Skin epidermis (tissue), 12 donors: Measurements from ENCODE around the gene ARID1B.
"Not testable (repeated sequence)": the region's sequence is repeated elsewhere in the genome, so short reads cannot be mapped to it uniquely, and the experiment has no call there.

Experiments
- H3K27ac ChIP-seq, 21 experiments: fragments of 200-600 bp; sonication (generic) in 11 of 21; one replicate each; pipeline ENCODE4 v1.5.0; 2020; ENCODE audit warnings: mild to moderate bottlenecking in 3 of 21, inconsistent platforms in 2 of 21, moderate library complexity in 2 of 21
- H3K4me3 ChIP-seq, 7 experiments: fragments of 200-600 bp; sonication (generic) in 2 of 7; one replicate each; pipeline ENCODE4 v1.5.0; 2020; ENCODE audit warnings: inconsistent platforms in 2 of 7, mild to moderate bottlenecking in 2 of 7, moderate library complexity in 1 of 7

The ARID1B gene

DNA sequence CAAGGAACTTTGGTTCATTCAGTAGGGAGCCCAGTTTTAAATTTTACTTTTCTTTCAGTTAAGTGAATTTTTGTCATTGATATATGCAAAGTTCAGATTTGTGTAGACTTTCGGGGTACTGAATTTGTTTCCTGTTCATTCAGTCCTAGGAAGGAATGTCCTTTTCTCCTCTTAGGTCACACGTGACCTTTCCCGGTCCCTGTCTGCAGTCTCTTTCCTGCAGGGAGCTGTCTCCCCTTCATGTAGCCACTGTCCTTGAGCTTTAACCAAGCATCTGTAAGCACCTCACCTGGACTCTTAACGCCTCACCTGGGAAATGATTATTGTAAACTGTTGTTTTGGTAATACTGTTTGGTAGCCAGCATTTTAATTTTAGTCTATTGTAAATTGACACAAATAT is 190.7 kb downstream of the ARID1B start:
- H3K27ac ChIP-seq: no peak overlapping the region
- no peak overlapping the region for H3K4me3 ChIP-seq

DNA sequence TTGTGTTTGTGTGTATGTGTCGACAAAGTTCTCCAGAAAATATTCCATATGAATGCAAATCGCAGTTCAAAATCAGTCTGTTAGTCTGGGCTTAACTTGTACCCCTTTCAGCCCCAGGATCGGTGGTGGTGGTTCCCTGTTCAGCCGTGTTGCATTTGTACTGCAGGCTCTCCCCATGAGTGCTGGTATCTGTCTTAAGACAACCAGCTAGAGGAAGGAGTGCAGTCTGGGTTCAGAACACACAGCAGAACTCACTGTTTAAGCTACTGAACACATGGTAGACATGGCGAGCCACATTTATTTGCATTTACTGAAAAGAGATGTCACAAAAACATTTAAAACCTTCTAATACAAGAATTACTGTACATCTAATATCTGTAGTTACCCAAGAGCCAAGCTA is 192.1 kb downstream of the ARID1B start:
- Histone ChIP-seq H3K4me3 (no peak overlapping the region), H3K27ac (no peak overlapping the region)

DNA sequence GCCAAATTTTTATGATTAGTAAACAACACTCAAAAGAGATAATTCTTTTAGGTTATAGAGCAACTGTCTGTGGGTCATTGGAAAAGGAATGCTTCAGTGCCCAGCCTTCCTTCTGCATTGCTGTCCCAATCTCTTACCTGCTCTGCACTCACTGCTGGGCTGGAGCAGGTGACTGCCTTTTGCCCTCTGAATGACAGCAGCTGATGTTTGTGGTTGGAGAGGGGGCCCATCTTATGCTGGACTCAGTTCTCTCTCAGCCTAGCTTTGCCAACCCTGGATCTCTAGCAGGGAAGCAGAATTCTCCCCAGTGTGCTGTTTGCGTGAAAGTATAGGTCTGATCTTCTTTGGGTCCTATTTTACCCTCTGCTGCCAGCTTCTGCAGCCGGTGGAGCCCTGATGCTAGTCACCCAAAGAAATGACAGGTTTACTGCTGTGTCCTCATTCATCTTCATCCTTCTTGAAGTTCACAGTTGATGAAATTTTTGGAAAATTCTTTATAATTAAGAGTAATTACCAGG is 193.5 kb downstream of the ARID1B start:
- no peak overlapping the region for H3K27ac ChIP-seq

DNA sequence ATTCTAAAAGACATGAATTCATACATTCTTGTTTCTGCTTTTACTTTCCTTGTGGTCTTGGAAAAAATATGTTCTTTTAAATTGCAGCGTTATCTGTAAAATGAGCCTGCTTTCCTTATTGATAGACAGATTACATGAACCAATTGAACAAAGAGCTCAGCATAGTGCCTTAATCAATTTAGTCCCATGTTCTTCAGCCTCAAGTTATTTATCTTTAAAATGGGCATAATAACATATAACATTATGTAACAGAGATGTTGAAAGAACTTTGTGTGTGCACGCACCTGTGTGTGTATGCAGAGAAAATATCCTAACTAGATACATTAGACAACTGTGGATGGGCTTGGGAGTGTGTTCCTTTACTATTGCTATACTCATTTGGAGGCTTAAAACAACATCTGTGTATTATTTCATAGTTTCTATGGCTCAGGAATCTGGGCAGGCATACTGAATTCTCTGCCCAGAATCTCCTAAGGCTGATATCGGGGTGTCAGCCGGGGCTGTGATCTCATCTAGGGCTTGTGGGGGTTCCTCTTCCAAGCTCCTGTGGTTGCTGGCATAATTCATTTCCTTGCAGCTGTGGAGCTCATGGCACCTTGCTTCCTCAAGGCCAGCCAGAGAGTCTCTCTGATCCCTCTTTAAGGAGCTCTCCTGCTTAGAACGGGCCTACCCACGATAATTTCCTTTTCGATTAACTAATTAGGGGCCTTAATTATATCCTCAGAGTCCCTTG is 194.1 kb downstream of the ARID1B start:
- Histone ChIP-seq H3K4me3 (no peak overlapping the region), H3K27ac (peak overlapping the region in 1 of 21 experiments; percentile 23)

More for the DNA sequence above, 193.5 kb downstream of the ARID1B start:
- H3K4me3 ChIP-seq: no peak overlapping the region

DNA sequence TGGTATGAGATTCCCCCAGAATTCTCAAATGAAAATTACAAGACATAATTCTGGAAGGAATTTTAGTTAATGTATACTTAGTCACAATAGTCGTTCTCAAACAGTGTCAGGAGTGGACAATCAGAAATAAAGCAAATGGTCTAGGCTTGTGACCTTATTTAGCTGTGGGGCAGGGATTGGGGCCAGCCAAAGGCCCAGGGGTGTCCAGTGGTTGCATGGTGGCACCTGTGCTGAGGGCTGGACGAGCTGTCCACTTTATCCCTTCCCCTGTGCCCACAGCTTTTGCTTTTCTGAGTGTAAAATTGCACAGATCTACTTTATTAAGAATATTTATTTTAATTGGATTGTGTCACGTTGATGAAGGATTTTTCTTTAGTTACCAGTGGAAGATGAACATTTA is 195.0 kb downstream of the ARID1B start:
- Histone ChIP-seq H3K27ac (no peak overlapping the region), H3K4me3 (no peak overlapping the region)

GRCh38 chr6:156974830-156975261 is 197.7 kb downstream of the ARID1B start:
- Histone ChIP-seq H3K4me3 (no peak overlapping the region), H3K27ac (no peak overlapping the region)

- peak overlapping the region in 1 of 21 experiments; percentile 49 for H3K27ac ChIP-seq
- H3K4me3 ChIP-seq: no peak overlapping the region
Observed at GRCh38 chr6:156975414-156975813, 198.2 kb downstream of the ARID1B start.

DNA sequence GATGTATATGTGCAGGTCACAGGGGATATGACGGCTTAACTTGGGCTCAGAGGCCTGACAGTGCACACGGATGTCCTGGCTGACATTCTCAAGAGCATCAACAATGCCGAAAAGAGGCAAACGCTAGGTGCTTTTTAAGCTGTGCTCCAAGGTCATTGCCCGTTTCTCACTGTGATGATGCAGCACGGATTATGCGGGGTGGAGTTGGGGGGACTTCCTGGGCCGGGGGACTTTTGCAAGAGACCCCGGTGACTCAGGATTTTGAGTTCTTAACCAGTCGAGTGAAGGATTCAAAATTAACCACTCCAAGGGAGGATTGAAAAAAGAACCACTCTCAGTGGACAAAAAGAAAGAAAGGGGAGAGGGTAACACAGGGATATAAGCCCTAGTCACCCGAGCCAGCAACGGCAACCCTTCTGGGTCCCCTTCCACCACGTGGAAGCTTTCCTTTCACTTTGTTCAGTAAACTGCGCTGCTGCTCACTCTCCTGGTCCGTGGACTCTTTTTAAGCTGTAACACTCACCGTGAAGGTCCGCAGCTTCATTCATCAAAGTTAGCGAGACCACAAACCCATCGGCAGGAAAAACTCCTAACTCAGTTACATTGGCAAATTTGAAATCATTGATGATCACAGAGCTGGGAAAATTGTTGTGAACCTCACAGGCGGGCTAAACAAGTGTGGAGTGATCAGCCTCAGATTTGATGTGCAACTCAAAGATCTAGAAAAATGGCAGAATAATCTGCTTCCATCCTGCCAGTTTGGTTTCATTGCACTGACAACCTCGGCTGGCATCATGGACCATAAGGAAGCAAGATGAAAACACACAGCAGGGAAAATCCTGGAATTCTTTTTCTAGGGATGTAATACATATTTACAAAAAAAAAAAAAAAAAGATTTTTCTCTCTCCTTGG is 199.3 kb downstream of the ARID1B start:
- Histone ChIP-seq H3K27ac (peak overlapping the region in 1 of 21 experiments; percentile 49), H3K4me3 (peak overlapping the region in 2 of 7 experiments; percentile 8 to 14)

DNA sequence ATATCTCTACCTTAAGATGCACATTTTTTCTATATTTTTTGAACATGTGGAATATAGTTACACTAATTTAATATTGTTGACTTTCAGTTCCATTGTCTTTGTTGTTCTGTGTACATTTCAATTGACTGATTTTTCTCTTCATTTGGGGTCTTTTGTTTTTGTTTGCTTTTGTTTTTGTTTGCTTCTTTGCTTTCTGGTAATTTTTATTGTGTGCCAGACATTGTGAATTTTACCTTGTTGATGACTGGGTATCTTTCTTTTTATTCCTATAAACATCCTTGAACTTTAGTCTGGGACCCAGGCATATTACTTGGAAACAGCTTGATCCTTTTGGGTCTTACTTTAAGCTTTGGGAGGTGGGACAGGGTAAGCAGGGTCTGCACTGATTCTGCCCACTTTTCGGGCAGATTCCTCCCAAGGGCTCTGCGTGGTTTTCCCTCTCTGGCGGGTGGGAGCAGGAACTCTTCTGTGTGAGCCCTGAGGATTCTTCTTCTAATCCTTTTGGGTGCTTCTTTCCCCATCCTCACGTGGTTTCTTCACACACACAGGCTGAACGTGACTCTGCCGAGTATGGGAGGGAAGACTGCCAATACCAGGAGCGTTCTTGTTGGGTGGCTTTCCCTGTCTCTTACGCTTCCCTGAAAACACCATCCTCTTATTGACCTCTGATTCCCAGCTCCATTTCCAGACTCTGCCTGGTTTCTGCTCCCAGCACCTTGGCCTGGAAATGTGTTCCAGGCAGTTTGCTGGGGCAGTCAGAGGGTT is 200.5 kb downstream of the ARID1B start:
- H3K27ac ChIP-seq: peak overlapping the region in 3 of 21 experiments; percentile 1 to 39 (median 24)
- H3K4me3 ChIP-seq: no peak overlapping the region

DNA sequence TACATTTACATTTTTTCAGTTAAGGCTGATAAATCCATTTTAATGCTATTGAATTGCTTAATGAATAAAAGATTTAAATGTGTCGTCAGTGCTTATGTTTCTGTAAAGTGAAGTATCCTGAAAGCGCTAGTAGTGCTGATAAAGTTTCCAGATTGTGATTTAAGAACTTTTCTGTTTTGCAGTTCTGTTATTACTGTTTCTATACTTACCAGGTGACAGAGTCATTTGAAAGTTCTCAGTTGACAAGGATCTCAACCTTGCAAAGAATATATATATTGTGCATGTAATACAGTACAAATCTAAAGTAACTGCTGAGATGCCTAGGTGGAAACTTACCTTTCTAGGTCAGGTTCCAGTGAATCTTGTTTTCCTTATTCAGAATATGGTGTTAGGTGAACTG is 201.8 kb downstream of the ARID1B start:
- H3K27ac ChIP-seq: no peak overlapping the region
- H3K4me3 ChIP-seq: no peak overlapping the region

DNA sequence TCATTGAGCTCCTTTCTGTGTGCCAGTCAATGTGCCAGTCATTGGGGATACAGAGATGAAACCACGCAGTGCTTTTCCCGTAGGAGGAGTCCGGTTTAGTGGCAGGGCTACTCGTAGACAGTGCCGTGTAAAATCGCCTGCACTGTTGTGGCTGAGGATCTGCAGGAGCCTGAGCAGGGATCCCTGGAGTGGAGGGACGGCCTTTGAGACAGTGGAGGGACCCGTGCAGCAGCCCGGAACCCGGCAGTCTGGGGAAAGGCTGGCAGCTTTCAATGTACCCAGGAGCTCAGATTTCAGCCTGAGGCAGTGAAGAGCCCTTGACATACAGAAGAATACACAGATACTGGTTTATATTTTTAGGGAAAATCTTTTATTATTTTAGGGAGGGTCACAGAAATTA is 203.3 kb downstream of the ARID1B start:
- no peak overlapping the region for H3K4me3 ChIP-seq
- no peak overlapping the region for H3K27ac ChIP-seq

- H3K4me3 ChIP-seq: no peak overlapping the region
- no peak overlapping the region for H3K27ac ChIP-seq
Observed at GRCh38 chr6:156980948-156981347, 203.8 kb downstream of the ARID1B start.

GRCh38 chr6:156982168-156982567 is 205.0 kb downstream of the ARID1B start:
- Histone ChIP-seq H3K27ac (no peak overlapping the region), H3K4me3 (no peak overlapping the region)

DNA sequence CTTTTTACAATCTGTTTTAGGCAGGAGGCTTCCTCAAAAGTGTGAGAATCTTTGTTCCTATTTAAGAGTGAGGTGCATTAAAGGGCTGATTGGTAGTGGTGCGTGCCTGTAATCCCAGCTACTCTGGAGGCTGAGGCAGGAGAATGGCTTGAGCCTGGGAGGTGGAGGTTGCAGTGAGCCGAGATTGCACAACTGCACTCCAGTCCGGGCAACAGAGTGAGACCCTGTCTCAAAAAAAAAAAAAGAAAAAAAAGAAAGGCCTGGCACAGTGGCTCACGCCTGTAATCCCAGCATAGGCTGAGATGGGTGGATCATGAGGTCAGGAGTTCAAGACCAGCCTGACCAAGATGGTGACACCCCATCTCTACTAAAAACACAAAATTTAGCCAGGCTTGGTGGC is 205.7 kb downstream of the ARID1B start:
- H3K4me3 ChIP-seq, H3K27ac ChIP-seq: not testable (repeated sequence)

- no peak overlapping the region for H3K4me3 ChIP-seq
- H3K27ac ChIP-seq: no peak overlapping the region
Observed at GRCh38 chr6:156984178-156984738, 207.1 kb downstream of the ARID1B start.

- Histone ChIP-seq H3K4me3 (no peak overlapping the region), H3K27ac (no peak overlapping the region)
Observed at GRCh38 chr6:156985309-156985708, 208.1 kb downstream of the ARID1B start.

- Histone ChIP-seq H3K4me3 (no peak overlapping the region), H3K27ac (no peak overlapping the region)
Observed at GRCh38 chr6:156988276-156989158, 211.3 kb downstream of the ARID1B start.

- no peak overlapping the region for H3K4me3 ChIP-seq
- no peak overlapping the region for H3K27ac ChIP-seq
Observed at GRCh38 chr6:156989159-156989806, 212.1 kb downstream of the ARID1B start.
